Activated naive CD8-positive, alpha-beta T cell (primary cell): Measurements from ENCODE around the gene C9orf72.

Source experiments
- H3K27ac Mint-ChIP-seq: one replicate; pipeline ENCODE4 v1.8.0; 2021; ENCODE audit warnings: mixed read lengths
- H3K27me3 Mint-ChIP-seq: one replicate; pipeline ENCODE4 v1.8.0; 2021; ENCODE audit warnings: mixed read lengths
- H3K36me3 Mint-ChIP-seq: one replicate; pipeline ENCODE4 v1.8.0; 2021; ENCODE audit warnings: mixed read lengths
- H3K4me1 Mint-ChIP-seq: one replicate; pipeline ENCODE4 v1.8.0; 2021; ENCODE audit warnings: low read depth, mixed read lengths
- H3K4me3 Mint-ChIP-seq: one replicate; pipeline ENCODE4 v1.8.0; 2021; ENCODE audit warnings: mild to moderate bottlenecking, mixed read lengths
- H3K9me3 Mint-ChIP-seq: one replicate; pipeline ENCODE4 v1.8.0; 2021; ENCODE audit warnings: low read depth, mixed read lengths

Gene C9orf72

DNA sequence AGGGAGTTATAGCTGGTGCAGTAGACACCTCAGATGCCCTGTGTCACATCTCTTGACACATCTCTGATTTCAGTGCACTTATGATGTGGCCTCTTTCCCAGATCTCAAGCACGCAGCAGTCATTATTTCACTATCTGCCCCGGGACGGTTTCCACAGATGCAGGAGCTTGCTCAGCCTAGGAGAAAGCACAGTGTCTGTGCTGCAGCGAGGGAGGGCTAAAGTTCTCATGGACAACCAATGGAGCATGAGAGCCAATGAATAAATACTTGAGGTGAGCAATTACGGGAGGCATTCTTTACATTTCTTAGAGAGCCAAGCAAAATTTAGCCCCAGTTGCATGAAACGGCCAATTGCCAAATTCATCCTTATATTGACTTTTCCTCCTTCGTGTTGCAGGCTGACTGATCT lies 36.2 kb downstream of the C9orf72 start:
- Mint-ChIP-seq H3K27me3 (no peaks in the 10 kb centered on the region), H3K36me3 (peaks cover 11% of the 10 kb centered on the region), H3K9me3 (no peaks in the 10 kb centered on the region), H3K27ac (no peak overlapping the region), H3K4me1 (no peaks in the 10 kb centered on the region), H3K4me3 (no peak overlapping the region)

DNA sequence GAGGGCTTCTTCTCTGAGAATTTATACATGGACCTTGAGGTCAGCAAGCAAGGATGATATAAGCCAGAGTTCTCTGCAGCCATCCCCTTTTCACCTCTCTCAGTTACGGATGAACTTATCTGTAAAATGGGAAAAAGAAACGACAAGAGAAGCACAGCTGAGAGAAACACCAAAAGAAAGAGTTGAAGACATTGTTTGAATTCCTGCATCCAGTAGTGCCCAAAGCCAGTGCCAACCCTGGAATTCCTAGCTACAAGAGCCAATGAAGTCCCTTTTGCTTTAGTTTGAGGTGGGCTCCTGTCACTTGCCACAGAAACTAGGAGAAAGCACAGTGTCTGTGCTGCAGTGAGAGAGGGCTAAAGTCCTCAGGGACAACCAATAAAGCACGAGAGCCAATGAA lies 37.1 kb downstream of the C9orf72 start:
- no peaks in the 10 kb centered on the region for H3K4me1 Mint-ChIP-seq
- H3K9me3 Mint-ChIP-seq, result no peaks in the 10 kb centered on the region
- no peak overlapping the region for H3K27ac Mint-ChIP-seq
- H3K36me3 Mint-ChIP-seq, result peaks cover 11% of the 10 kb centered on the region
- H3K27me3 Mint-ChIP-seq, result no peaks in the 10 kb centered on the region
- no peak overlapping the region for H3K4me3 Mint-ChIP-seq

DNA sequence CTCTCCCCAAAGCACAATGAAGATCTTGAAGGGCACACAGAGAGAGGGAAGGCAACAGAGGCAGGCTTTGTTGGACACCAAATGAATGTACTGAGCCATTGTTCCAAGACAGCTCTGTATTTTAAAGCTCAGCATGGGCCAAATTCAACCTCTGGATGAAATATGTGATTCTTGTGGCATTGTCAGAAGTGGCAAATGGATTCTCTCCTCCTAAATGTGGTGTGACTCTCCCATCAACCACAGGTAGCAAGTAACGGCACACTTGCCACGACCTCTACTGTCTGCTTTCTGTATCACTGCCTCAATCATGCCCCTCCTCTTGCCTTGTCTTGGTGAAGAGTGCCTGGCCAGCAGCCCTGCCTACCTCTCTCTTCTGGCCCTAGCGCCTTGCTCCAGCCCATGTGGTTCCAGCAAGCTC lies 37.6 kb downstream of the C9orf72 start:
- Mint-ChIP-seq H3K9me3 (no peaks in the 10 kb centered on the region), H3K27me3 (no peaks in the 10 kb centered on the region), H3K4me3 (no peak overlapping the region), H3K36me3 (peaks cover 9% of the 10 kb centered on the region), H3K4me1 (no peaks in the 10 kb centered on the region), H3K27ac (no peak overlapping the region)

DNA sequence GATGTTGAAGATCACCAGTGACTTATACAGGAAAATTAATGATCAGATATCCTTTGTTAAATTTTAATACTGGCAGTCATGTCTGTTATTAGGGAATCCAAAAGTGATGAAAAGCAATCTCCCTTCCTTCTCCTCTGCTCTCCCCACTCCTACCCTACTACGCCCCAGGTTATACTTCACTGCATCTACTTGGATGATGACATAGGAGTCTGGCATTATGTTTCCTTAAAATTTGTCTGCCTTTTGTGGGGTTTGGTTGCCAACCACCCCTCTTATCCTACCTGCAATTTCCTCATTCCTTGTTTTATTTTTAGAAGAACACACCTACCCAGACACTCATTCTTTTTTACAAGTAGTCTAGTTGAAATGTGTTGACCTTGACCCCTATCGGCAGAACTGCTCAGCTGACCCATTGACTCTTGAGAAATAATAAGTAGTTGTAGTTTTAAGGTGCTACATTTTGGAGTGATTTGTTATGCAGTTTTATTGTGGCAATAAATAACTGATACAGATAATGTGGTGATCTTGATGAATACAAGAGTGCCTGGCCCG lies 38.5 kb downstream of the C9orf72 start:
- Mint-ChIP-seq H3K36me3 (peaks cover 9% of the 10 kb centered on the region), H3K27ac (no peak overlapping the region), H3K4me1 (peaks cover 2% of the 10 kb centered on the region)

DNA sequence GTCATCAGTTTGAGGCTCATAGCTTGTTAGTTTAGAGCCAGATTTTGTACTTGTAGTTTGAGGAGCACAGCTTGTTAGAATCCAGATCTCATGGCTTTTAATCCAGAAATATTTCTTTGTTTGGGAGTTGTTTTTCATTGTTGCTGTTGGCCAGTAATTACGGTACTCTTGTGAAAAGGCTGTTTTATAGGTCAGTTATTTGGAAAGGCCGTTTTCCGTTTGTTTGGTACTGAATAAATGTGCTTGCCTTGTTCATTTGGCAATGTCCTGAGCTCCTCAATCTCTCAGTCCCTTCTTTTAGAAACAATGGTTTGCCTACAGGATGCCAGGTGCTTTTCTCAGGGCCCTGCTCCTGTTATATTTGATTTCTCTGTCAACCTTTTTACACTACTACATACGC lies 39.1 kb downstream of the C9orf72 start:
- no peak overlapping the region for H3K27ac Mint-ChIP-seq
- H3K4me3 Mint-ChIP-seq, result no peak overlapping the region

More for the DNA sequence above, 38.5 kb downstream of the C9orf72 start:
- H3K4me3 Mint-ChIP-seq, result no peak overlapping the region
- H3K9me3 Mint-ChIP-seq, result no peaks in the 10 kb centered on the region
- no peaks in the 10 kb centered on the region for H3K27me3 Mint-ChIP-seq

DNA sequence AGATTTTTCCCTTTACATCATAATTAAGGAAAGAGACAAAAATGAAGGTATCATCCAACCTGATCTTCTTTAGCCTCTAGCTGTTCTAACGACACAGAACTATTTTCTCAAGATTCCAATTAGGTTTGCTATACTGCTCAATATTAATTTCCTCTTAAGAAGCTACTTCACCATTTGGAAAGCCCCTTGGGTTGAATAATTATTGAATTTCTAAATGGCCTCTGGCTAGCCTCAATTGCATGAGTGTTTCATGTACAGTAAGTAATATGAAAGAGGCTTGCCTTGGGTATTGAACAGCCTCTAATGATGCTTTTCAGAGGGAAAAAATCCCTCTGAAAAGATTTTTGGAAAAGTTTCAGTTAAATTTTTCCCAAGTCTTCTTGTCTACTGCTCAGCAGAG lies 40.0 kb downstream of the C9orf72 start:
- no peak overlapping the region for H3K27ac Mint-ChIP-seq
- no peak overlapping the region for H3K4me3 Mint-ChIP-seq
- H3K9me3 Mint-ChIP-seq, result no peaks in the 10 kb centered on the region
- H3K4me1 Mint-ChIP-seq, result peaks cover 5% of the 10 kb centered on the region
- H3K36me3 Mint-ChIP-seq, result peaks cover 9% of the 10 kb centered on the region
- no peaks in the 10 kb centered on the region for H3K27me3 Mint-ChIP-seq

More for the DNA sequence above, 39.1 kb downstream of the C9orf72 start:
- H3K27me3 Mint-ChIP-seq, result no peaks in the 10 kb centered on the region
- peaks cover 3% of the 10 kb centered on the region for H3K4me1 Mint-ChIP-seq
- peaks cover 9% of the 10 kb centered on the region for H3K36me3 Mint-ChIP-seq
- no peaks in the 10 kb centered on the region for H3K9me3 Mint-ChIP-seq

DNA sequence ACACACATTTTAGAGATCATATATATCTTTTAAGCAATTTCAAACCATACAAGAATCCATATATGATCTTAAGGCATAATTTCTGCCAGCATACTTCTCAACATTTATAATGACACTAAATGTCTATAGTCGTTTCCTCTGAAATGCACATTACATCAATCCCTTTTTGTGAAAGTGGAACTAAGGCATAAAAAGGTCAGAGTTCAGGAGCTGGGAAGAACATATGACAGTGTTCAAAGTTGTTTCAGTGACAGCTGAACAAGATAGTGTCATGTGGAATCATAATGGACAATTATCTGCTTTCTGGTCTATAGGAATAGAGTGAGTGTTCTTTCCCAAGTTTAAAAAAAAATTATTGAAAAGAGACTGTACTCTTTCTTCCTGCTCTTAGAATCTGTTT lies 41.2 kb downstream of the C9orf72 start:
- no peak overlapping the region for H3K4me3 Mint-ChIP-seq
- H3K27me3 Mint-ChIP-seq, result no peaks in the 10 kb centered on the region
- H3K36me3 Mint-ChIP-seq, result peaks cover 8% of the 10 kb centered on the region
- no peaks in the 10 kb centered on the region for H3K9me3 Mint-ChIP-seq
- H3K4me1 Mint-ChIP-seq, result peaks cover 12% of the 10 kb centered on the region
- H3K27ac Mint-ChIP-seq, result no peak overlapping the region

DNA sequence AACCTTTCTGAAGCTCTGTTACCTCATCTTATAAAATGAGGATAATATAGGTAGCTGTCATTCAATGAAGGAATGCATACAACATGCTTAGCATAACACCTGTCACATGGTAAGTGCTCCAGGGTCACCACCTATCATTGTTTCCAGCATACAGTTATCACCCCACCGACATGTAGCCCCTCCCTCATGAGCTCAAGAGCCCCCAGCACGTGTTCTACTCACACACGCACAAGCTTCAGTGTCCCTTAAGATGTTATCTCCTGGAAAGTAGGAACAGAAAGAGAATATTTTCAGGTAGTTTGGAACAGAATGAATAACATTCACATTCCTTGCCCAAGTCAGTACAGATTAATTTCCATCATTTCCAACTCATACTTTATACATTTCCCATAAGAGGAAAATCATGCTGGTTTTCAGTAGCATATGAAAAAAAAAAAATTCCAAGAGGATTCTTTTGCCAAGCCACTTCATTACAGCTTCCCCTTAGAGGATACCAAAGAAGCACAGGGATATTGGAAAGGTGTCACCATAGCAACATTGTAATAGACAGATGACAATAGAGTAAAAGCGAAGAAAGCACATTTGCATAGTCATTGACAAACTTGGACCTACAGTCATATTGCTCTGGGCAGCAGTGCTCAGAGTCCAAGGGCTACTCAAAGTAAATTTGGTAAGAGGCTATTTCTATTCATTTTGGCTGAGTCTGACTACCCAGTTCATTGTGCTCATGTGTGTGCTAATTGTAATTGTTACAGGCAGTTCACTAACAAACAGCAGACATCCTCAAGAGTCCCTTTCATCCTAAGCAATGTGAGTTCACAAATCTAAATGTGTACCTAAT lies 42.1 kb downstream of the C9orf72 start:
- no peak overlapping the region for H3K27ac Mint-ChIP-seq
- peaks cover 12% of the 10 kb centered on the region for H3K4me1 Mint-ChIP-seq
- H3K27me3 Mint-ChIP-seq, result no peaks in the 10 kb centered on the region
- no peaks in the 10 kb centered on the region for H3K9me3 Mint-ChIP-seq
- no peak overlapping the region for H3K4me3 Mint-ChIP-seq
- H3K36me3 Mint-ChIP-seq, result peaks cover 8% of the 10 kb centered on the region

DNA sequence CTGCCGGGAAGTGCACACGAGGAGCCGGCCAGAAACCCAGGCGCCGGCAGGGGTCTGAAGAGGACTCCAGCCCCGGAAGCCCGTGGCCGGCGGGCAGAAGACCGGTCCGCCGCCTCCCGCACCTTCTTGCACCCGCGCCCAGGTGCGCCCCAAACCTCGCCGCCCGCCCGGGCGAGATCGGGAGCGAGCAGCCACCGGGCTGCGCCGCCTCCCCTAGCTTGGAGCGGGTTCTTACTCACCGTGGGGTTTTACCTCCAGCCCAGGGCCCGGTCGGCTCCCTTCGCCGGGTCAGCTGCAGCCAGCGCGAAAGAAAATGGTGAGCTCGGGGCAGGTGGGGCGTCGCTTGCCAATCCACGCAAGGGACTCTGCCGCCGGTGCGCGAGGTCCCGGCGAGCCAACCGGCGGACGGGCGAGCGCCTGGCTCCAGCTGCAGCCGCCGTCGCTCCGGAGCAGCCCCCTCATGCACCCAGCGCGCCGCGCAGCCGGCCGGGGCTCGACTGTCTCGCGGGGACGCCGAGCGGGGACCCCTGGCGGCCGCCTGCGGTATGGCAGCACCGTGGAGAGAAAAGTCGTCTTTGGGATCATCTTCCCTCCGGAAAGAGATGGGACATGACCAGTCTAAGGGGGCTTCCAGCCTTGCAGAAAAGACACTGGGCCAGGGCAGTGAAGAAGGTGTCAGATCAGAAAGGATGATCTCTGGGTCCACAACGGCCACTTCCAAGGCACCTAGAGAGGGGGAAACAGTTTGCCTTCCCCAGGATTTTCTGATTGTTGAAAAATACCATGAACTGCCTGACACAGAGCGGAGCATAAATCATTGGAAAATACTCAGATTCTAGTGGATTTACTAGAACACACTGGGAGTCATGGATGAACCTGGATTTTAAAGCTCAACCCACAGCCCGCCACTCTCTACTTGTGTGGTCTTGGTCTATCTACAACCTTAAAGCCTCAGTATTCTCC lies 43.7 kb downstream of the C9orf72 start, which contains the start of gene MOB3B:
TSS of gene MOB3B (minus strand) at position 499 of the 963 bp plus-strand sequence. CDS start 74,264 bp downstream, outside the sequence.
- no peak within 1 kb of the TSS for H3K27ac Mint-ChIP-seq
- H3K36me3 Mint-ChIP-seq, result peaks cover 4% of the 10 kb centered on the region
- H3K4me3 Mint-ChIP-seq, result peak within 1 kb of the TSS; percentile 91
- no peaks in the 10 kb centered on the region for H3K9me3 Mint-ChIP-seq
- peaks cover 12% of the 10 kb centered on the region for H3K4me1 Mint-ChIP-seq
- no peaks in the 10 kb centered on the region for H3K27me3 Mint-ChIP-seq

DNA sequence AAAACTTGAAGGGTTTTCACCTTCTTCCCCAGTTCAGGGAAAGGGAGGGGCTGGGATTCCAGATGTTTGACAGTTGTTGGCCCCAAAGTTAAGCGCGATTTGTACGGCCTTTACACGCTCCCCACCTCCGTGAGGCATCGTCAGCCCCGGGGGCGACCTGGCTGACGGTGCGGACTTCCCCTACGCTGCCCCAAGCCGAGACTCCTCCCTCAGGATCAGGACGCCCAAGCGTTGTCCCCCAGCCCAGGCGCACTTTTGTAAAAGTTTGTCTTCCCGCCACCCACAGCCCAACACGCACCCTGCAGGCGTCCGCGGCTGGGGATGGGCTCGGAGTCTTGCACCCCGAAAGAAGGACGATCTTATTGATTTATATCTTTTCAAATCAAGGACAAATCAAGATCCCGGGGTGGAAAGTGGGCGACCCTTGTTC lies 44.4 kb downstream of the C9orf72 start:
- no peak overlapping the region for H3K27ac Mint-ChIP-seq
- H3K36me3 Mint-ChIP-seq, result peaks cover 2% of the 10 kb centered on the region
- peak overlapping the region; percentile 91 for H3K4me3 Mint-ChIP-seq
- H3K27me3 Mint-ChIP-seq, result no peaks in the 10 kb centered on the region
- H3K4me1 Mint-ChIP-seq, result peaks cover 12% of the 10 kb centered on the region
- H3K9me3 Mint-ChIP-seq, result no peaks in the 10 kb centered on the region

DNA sequence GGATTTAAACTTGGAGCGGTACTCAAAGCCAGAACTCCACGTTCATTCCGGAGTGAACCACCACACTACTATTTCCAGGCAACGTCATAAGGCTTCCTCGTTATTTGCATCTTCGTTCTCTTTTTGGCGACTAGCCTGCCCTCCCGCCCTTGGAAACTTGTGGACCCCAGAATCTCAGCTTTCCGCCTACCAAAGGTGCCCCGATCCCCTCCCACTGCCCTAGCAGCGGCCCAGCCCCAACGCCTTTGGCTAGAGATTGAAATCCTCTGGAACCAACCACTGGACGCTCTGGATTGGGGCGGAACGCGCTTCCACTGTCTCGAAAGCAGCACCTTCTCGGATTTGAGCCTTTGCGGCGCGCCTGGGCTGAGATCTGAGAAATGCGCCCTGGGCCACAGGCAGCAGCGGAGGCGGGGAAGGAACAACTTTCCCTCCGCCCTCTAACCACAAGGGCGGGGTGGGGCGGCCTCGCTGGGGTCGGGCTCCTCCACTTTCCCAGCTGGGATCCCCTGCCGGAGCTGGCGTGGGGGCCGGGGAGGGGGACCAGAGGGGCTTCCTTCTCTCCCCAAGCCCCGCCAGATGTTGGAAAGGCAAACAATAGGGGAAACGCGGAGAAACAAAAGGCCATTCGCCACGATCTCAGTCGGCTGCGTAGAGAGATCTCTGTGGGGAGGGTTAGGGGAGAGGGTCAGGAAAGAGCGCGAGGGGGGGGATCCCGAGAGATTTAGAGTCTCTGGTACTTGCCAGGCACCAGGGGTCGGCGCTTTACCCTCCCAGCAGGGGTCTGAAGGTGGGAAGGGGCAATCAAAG lies 45.0 kb downstream of the C9orf72 start:
- H3K27me3 Mint-ChIP-seq, result no peaks in the 10 kb centered on the region
- no peaks in the 10 kb centered on the region for H3K36me3 Mint-ChIP-seq
- H3K27ac Mint-ChIP-seq, result no peak overlapping the region

DNA sequence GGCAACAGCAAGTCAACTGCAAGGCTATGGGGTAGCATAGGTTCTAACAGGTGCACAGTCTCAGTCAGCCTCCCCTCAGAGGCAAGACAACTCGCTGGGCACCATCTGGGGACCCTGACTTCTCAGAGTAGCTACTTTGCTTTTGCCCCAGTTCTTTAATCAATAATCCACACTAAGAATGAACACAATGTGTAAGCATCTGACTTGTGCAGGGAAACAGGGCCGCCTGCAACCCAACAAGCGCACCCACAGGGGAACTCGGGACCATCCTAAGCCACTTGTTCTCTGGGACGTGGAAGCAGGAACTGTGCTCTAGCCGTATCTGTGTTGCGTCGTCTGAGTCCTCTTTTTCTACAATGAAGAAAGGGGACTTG lies 45.6 kb downstream of the C9orf72 start:
- Mint-ChIP-seq H3K4me3 (peak overlapping the region; percentile 91), H3K36me3 (no peaks in the 10 kb centered on the region)

More for the DNA sequence above, 45.0 kb downstream of the C9orf72 start:
- H3K9me3 Mint-ChIP-seq, result no peaks in the 10 kb centered on the region
- peaks cover 12% of the 10 kb centered on the region for H3K4me1 Mint-ChIP-seq
- H3K4me3 Mint-ChIP-seq, result peak overlapping the region; percentile 91

DNA sequence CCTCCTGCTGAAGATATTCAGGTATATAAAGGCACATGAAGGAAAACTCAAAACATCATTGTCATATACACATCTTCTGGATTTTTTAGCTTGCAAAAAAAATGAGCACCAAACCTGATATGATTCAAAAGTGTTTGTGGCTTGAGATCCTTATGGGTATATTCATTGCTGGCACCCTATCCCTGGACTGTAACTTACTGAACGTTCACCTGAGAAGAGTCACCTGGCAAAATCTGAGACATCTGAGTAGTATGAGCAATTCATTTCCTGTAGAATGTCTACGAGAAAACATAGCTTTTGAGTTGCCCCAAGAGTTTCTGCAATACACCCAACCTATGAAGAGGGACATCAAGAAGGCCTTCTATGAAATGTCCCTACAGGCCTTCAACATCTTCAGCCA lies 49.0 kb downstream of the C9orf72 start, which contains the start of gene IFNK:
TSS of gene IFNK (plus strand) at position 55 of the 400 bp plus-strand sequence. CDS start at position 102, 47 bp downstream.
- Mint-ChIP-seq H3K9me3 (no peaks in the 10 kb centered on the region), H3K27me3 (no peaks in the 10 kb centered on the region), H3K4me1 (peaks cover 8% of the 10 kb centered on the region), H3K36me3 (peaks cover 6% of the 10 kb centered on the region), H3K27ac (no peak within 1 kb of the TSS), H3K4me3 (no peak within 1 kb of the TSS)

More for the DNA sequence above, 45.6 kb downstream of the C9orf72 start:
- no peaks in the 10 kb centered on the region for H3K9me3 Mint-ChIP-seq
- no peak overlapping the region for H3K27ac Mint-ChIP-seq
- peaks cover 12% of the 10 kb centered on the region for H3K4me1 Mint-ChIP-seq
- no peaks in the 10 kb centered on the region for H3K27me3 Mint-ChIP-seq

DNA sequence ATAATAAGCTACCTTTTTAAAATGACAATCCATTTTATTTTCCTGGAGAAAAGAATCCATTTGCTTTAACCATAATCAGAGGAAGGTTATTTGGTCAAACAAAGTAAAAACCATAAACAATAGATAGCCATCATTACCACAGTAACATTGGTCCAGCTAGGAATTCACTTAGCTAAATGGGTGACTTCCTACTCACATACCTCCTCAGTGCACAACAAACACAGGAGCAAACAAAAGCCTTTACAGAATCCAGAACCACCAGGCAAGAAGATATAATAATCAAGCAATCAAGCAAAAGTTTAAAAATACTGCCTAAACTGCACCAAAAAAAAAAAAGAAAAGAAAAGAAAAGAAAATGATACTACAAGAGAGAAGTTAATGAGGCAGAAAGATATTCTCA lies 50.1 kb downstream of the C9orf72 start:
- Mint-ChIP-seq H3K4me3 (no peak overlapping the region), H3K4me1 (peaks cover 6% of the 10 kb centered on the region), H3K27me3 (no peaks in the 10 kb centered on the region), H3K36me3 (peaks cover 9% of the 10 kb centered on the region), H3K27ac (no peak overlapping the region), H3K9me3 (no peaks in the 10 kb centered on the region)
